Mesenchymal stem cell (in vitro differentiated cells and primary cell): Measurements from ENCODE around the gene SDC1.

ENCODE experiments used
- DNase-seq: peaks from one replicate; pipeline ENCODE4 v3.0.0-alpha.2; 2013
- H2AFZ ChIP-seq: one replicate; pipeline ENCODE4 v1.6.1; 2013; ENCODE audit warnings: low read depth, mild to moderate bottlenecking, control low read depth, inconsistent platforms, low read length, moderate library complexity
- H2AK5ac ChIP-seq: 2 replicates; pipeline ENCODE4 v1.6.1; 2013; ENCODE audit warnings: low read length, moderate library complexity, mild to moderate bottlenecking, inconsistent platforms; ENCODE audit not compliant: severe bottlenecking
- H2BK120ac ChIP-seq: one replicate; pipeline ENCODE4 v1.6.1; 2013; ENCODE audit warnings: low read depth, mild to moderate bottlenecking, inconsistent platforms, low read length, moderate library complexity
- H2BK12ac ChIP-seq, 2 experiments: one replicate each; pipeline ENCODE4 v1.6.1; 2013; ENCODE audit warnings: inconsistent platforms in 2 of 2, low read length in 2 of 2, mild to moderate bottlenecking in 2 of 2, moderate library complexity in 2 of 2, control low read depth in 1 of 2
- H2BK15ac ChIP-seq: one replicate; pipeline ENCODE4 v1.6.1; 2013; ENCODE audit warnings: mild to moderate bottlenecking, low read depth, inconsistent platforms; ENCODE audit not compliant: poor library complexity, severe bottlenecking
- H2BK5ac ChIP-seq: 2 replicates; pipeline ENCODE4 v1.6.1; 2013; ENCODE audit warnings: low read depth, mild to moderate bottlenecking, low read length, control low read depth, inconsistent platforms; ENCODE audit not compliant: poor library complexity, severe bottlenecking
- H3K14ac ChIP-seq, 2 experiments: one replicate each; pipeline ENCODE4 v1.6.1; 2013; ENCODE audit warnings: inconsistent platforms in 2 of 2, low read length in 2 of 2, control low read depth in 1 of 2, mild to moderate bottlenecking in 1 of 2, moderate library complexity in 1 of 2
- H3K18ac ChIP-seq, 2 experiments: one replicate each; pipeline ENCODE4 v1.6.1; 2013; ENCODE audit warnings: inconsistent platforms in 2 of 2, low read length in 2 of 2, control low read depth in 1 of 2, low read depth in 1 of 2, mild to moderate bottlenecking in 1 of 2
- H3K23ac ChIP-seq, 2 experiments: one replicate each; pipeline ENCODE4 v1.6.1; 2013; ENCODE audit warnings: inconsistent platforms in 2 of 2, low read length in 2 of 2, mild to moderate bottlenecking in 2 of 2, moderate library complexity in 2 of 2, control low read depth in 1 of 2
- H3K27ac ChIP-seq: 2 replicates; pipeline ENCODE4 v1.5.1; 2013; ENCODE audit warnings: mild to moderate bottlenecking, moderate library complexity, low read length, control low read depth, inconsistent platforms; ENCODE audit not compliant: poor library complexity, severe bottlenecking
- H3K27me3 ChIP-seq, 2 experiments: 2 replicates each; pipeline versions ENCODE4 v1.6.1 to v1.7.0; 2013; ENCODE audit warnings: low read length in 2 of 2, mild to moderate bottlenecking in 2 of 2, moderate library complexity in 2 of 2, control low read depth in 1 of 2, inconsistent platforms in 1 of 2; ENCODE audit not compliant: control insufficient read depth in 1 of 2, insufficient read depth in 1 of 2
- H3K36me3 ChIP-seq, 2 experiments: 2 replicates each; pipeline versions ENCODE4 v1.6.1 to v1.7.0; 2013; ENCODE audit warnings: low read length in 2 of 2, control low read depth in 1 of 2, inconsistent platforms in 1 of 2, low read depth in 1 of 2, mild to moderate bottlenecking in 1 of 2; ENCODE audit not compliant: insufficient read depth in 2 of 2, control insufficient read depth in 1 of 2
- H3K4ac ChIP-seq, 2 experiments: one replicate each; pipeline ENCODE4 v1.6.1; 2013; ENCODE audit warnings: inconsistent platforms in 2 of 2, low read length in 2 of 2, mild to moderate bottlenecking in 2 of 2, moderate library complexity in 2 of 2, control low read depth in 1 of 2, low read depth in 1 of 2
- H3K4me1 ChIP-seq: 2 replicates; pipeline ENCODE4 v1.6.1; 2013; ENCODE audit warnings: low read depth, low read length, control low read depth; ENCODE audit not compliant: control insufficient read depth, insufficient read depth
- H3K4me2 ChIP-seq: 2 replicates; pipeline ENCODE4 v1.6.1; 2013; ENCODE audit warnings: low read length, mild to moderate bottlenecking, inconsistent platforms; ENCODE audit not compliant: poor library complexity, severe bottlenecking
- H3K4me3 ChIP-seq, 2 experiments: 2 replicates each; pipeline versions ENCODE4 v1.5.1 to v1.7.0; 2013; ENCODE audit warnings: low read length in 2 of 2, mild to moderate bottlenecking in 2 of 2, control low read depth in 1 of 2, low read depth in 1 of 2; ENCODE audit not compliant: insufficient read depth in 1 of 2
- H3K79me1 ChIP-seq: replicated peaks from 2 replicates; pipeline ENCODE4 v1.6.1; 2013; ENCODE audit warnings: mild to moderate bottlenecking, control low read depth, low read length, inconsistent platforms; ENCODE audit not compliant: poor library complexity, severe bottlenecking
- H3K9ac ChIP-seq: 2 replicates; pipeline ENCODE4 v1.7.0; 2013; ENCODE audit warnings: mild to moderate bottlenecking, low read length, moderate library complexity
- H3K9me3 ChIP-seq: 2 replicates; pipeline ENCODE4 v1.7.0; 2013; ENCODE audit warnings: mild to moderate bottlenecking, low read length; ENCODE audit not compliant: control insufficient read depth
- H4K8ac ChIP-seq: one replicate; pipeline ENCODE4 v1.6.1; 2013; ENCODE audit warnings: inconsistent platforms, mild to moderate bottlenecking, low read length, moderate library complexity
- H4K91ac ChIP-seq: one replicate; pipeline ENCODE4 v1.6.1; 2013; ENCODE audit warnings: mild to moderate bottlenecking, low read length, inconsistent platforms
- WGBS: methylation state at CpG from one replicate; pipeline ENCODE4 v1.1.7; 2013; ENCODE audit warnings: mixed read lengths; 5-methylcytosine and 5-hydroxymethylcytosine counted together

The SDC1 gene

DNA sequence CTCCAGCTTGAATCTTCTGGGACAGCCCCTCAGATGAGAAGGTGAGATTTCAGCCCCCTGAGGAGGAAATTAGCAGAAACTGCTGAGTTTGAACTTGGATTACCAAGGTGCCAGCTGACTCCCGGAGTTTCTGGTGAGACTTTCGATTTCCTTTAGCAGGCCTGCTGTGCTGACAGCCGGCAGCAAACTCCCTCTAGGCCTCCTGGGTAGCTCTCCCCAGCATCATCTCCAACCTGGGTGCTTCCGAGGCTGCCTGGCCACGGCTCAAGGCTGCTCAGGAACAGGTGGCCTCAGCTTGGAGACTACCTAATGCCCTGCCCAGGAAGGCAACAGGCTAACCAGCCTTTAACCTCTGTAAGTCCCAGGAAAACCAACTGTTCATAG is 16.5 kb downstream of the SDC1 start:
- WGBS = 30% methylated on average over 5 of the region's 5 CpGs
- H4K8ac ChIP-seq = peak overlapping the region; percentile 38
- no peak overlapping the region for H2BK15ac ChIP-seq
- peak overlapping the region; percentile 68 to 77 for H3K4ac ChIP-seq
- peak overlapping the region; percentile 15 for H2AK5ac ChIP-seq
- peaks cover 44% of the 10 kb centered on the region for H3K79me1 ChIP-seq
- H3K4me2 ChIP-seq = no peak overlapping the region
- H2BK120ac ChIP-seq = peak overlapping the region; percentile 42
- no peak overlapping the region for H2BK5ac ChIP-seq
- peak overlapping the region; percentile 63 for H3K9ac ChIP-seq
- H2BK12ac ChIP-seq = peak overlapping the region; percentile 70 to 75
- peaks cover 51% of the 10 kb centered on the region for H3K4me1 ChIP-seq
- no peak overlapping the region for H3K23ac ChIP-seq
- H3K4me3 ChIP-seq = peak overlapping the region in 1 of 2 experiments; percentile 15
- no peaks in the 10 kb centered on the region for H3K27me3 ChIP-seq
- no peak overlapping the region for H2AFZ ChIP-seq
- H3K18ac ChIP-seq = peak overlapping the region; percentile 65 to 81
- no peak overlapping the region for H3K27ac ChIP-seq
- peak overlapping the region; percentile 76 for H4K91ac ChIP-seq
- peak; percentile 74 for DNase-seq
- peak overlapping the region in 1 of 2 experiments; percentile 11 for H3K14ac ChIP-seq
- peaks cover 15 to 34% of the 10 kb centered on the region in 2 experiments for H3K36me3 ChIP-seq
- H3K9me3 ChIP-seq = no peaks in the 10 kb centered on the region

DNA sequence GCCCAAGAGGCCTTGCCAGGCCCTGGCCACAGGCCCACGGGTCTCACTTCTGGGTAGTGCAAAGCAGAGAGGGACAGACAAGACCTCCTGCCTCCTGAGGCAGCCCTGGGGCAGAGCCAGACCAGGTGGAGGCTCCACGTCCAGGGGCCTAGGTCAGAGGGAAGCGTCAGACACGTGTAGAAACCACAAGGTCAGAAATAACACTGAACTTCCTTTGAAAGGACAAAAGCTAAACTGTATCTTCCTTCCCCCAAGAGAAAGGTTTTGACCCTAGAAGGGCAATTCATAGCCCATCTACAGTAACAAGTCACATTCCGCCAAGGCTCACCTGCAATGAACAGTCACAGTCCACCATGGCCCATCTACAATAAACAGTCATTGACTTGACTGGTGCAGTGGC is 17.9 kb downstream of the SDC1 start:
- Histone ChIP-seq H3K36me3 (peaks cover 29 to 48% of the 10 kb centered on the region in 2 experiments), H3K79me1 (peaks cover 39% of the 10 kb centered on the region), H2BK120ac (no peak overlapping the region), H2AK5ac (no peak overlapping the region), H3K18ac (no peak overlapping the region), H4K8ac (peak overlapping the region; percentile 59), H3K23ac (no peak overlapping the region), H3K4me1 (peaks cover 36% of the 10 kb centered on the region), H3K27ac (no peak overlapping the region), H3K4me3 (no peak overlapping the region), H3K14ac (no peak overlapping the region), H3K4ac (peak overlapping the region in 1 of 2 experiments; percentile 19), H2AFZ (no peak overlapping the region), H3K27me3 (no peaks in the 10 kb centered on the region), H2BK12ac (peak overlapping the region in 1 of 2 experiments; percentile 33), H3K9ac (no peak overlapping the region), H2BK15ac (no peak overlapping the region), H4K91ac (no peak overlapping the region), H3K4me2 (no peak overlapping the region), H2BK5ac (no peak overlapping the region), H3K9me3 (no peaks in the 10 kb centered on the region)
- no peak for DNase-seq
- WGBS = 84% methylated on average over 5 of the region's 5 CpGs

DNA sequence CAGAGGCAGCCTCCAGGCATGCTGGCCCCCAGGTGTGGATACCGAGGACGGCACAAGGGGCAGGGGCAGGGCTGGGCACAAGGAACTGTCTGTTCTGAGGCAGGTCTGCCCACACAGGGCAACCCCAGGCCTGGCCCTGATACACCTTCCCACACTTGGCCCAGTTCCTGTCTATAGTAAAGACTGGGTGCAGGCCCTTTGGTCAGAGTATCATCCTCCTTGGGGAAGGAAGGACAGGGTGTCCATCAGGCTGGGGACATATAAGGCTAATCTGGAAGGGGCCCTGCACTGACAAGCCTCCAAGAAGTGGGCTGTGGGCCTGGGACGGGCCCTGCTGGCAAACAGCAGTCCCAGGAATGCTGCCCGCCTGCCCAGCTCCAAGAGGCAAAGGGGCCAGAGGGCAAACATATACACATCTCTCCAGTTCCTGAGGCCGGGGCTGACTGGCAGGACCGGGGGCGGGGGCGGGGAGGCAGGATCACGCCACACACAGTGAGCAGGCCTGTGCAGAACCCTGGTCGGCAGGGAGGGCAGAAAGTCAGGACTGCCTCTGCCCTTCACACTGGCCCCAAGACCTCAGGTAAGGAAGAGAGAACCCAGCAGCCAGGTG is 18.9 kb downstream of the SDC1 start:
- Histone ChIP-seq H3K23ac (no peak overlapping the region), H2BK5ac (no peak overlapping the region), H2BK12ac (peak overlapping the region in 1 of 2 experiments; percentile 40), H3K4me2 (no peak overlapping the region), H3K36me3 (peaks cover 40 to 51% of the 10 kb centered on the region in 2 experiments), H3K4me1 (peaks cover 28% of the 10 kb centered on the region), H2BK15ac (peak overlapping the region; percentile 26), H3K9me3 (no peaks in the 10 kb centered on the region), H3K27ac (no peak overlapping the region), H2AK5ac (no peak overlapping the region), H3K9ac (no peak overlapping the region), H4K8ac (no peak overlapping the region), H3K14ac (peak overlapping the region in 1 of 2 experiments; percentile 84), H3K4me3 (no peak overlapping the region), H3K79me1 (peaks cover 30% of the 10 kb centered on the region), H2BK120ac (no peak overlapping the region), H4K91ac (no peak overlapping the region), H2AFZ (no peak overlapping the region), H3K18ac (peak overlapping the region in 1 of 2 experiments; percentile 76), H3K4ac (no peak overlapping the region), H3K27me3 (no peaks in the 10 kb centered on the region)
- WGBS = 93% methylated on average over 10 of the region's 10 CpGs
- DNase-seq = no peak

DNA sequence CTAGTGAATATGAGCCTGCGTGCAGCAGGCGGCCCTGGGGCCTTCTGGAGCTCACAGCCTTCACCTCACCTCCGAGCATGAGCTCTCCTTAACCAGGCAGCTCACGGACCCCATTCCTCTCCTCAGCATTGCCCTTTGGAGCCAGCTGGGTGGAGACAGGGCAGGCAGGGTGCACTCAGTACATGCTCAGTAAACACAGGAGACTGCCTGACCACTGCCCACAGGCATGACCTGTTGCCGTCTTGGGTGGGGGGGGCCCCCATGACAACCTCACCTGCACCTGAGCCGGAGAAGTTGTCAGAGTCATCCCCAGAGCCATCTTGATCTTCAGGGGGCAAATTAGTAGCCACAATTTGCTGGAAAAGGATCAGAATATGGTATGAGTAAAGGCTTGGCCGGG is 19.9 kb downstream of the SDC1 start:
- WGBS = 94% methylated on average over 7 of the region's 7 CpGs
- Histone ChIP-seq H3K27ac (no peak overlapping the region), H3K4me3 (no peak overlapping the region), H3K18ac (no peak overlapping the region), H2AFZ (no peak overlapping the region), H3K14ac (no peak overlapping the region), H3K79me1 (peaks cover 26% of the 10 kb centered on the region), H2BK120ac (no peak overlapping the region), H3K4me1 (peaks cover 25% of the 10 kb centered on the region), H3K27me3 (no peaks in the 10 kb centered on the region), H3K9me3 (no peaks in the 10 kb centered on the region), H2BK5ac (no peak overlapping the region), H2AK5ac (no peak overlapping the region), H3K23ac (no peak overlapping the region), H4K8ac (no peak overlapping the region), H3K36me3 (peaks cover 49 to 60% of the 10 kb centered on the region in 2 experiments), H3K9ac (no peak overlapping the region), H2BK12ac (no peak overlapping the region), H2BK15ac (no peak overlapping the region), H3K4ac (no peak overlapping the region), H3K4me2 (no peak overlapping the region), H4K91ac (no peak overlapping the region)
- no peak for DNase-seq
